Immature natural killer cell (primary cell): ENCODE results near the gene MAPK8IP2. TPM values are rescaled to one million over a fixed set of nuclear protein-coding genes. Genes with fewer than 3 reads are reported as not detected.

Source experiments
- DNase-seq, 3 donors: peaks; one replicate each; pipeline ENCODE4 v3.0.0; 2022; ENCODE audit warnings: mixed read lengths in 1 of 3
- H3K27ac Mint-ChIP-seq, 6 donors: one replicate each; pipeline ENCODE4 v1.8.0; 2020; ENCODE audit warnings: mixed read lengths in 6 of 6, mild to moderate bottlenecking in 5 of 6, inconsistent platforms in 4 of 6, moderate library complexity in 3 of 6
- H3K27me3 Mint-ChIP-seq, 3 donors: one replicate each; pipeline ENCODE4 v1.8.0; 2020 to 2021; ENCODE audit warnings: low read depth in 3 of 3, mild to moderate bottlenecking in 3 of 3, mixed read lengths in 3 of 3, moderate library complexity in 3 of 3, inconsistent platforms in 1 of 3
- H3K36me3 Mint-ChIP-seq, 3 donors: one replicate each; pipeline ENCODE4 v1.8.0; 2020; ENCODE audit warnings: mixed read lengths in 3 of 3, inconsistent platforms in 2 of 3, mild to moderate bottlenecking in 2 of 3
- H3K4me1 Mint-ChIP-seq, 2 donors: one replicate each; pipeline ENCODE4 v1.8.0; 2020; ENCODE audit warnings: inconsistent platforms in 2 of 2, mild to moderate bottlenecking in 2 of 2, mixed read lengths in 2 of 2, moderate library complexity in 1 of 2
- H3K4me3 Mint-ChIP-seq, 5 donors: one replicate each; pipeline ENCODE4 v1.8.0; 2020; ENCODE audit warnings: mild to moderate bottlenecking in 5 of 5, mixed read lengths in 5 of 5, inconsistent platforms in 3 of 5, moderate library complexity in 3 of 5
- H3K9me3 Mint-ChIP-seq, 6 donors: one replicate each; pipeline ENCODE4 v1.8.0; 2020; ENCODE audit warnings: mild to moderate bottlenecking in 6 of 6, mixed read lengths in 6 of 6, inconsistent platforms in 4 of 6, moderate library complexity in 3 of 6
- polyA plus RNA-seq, 3 donors: library from polyadenylated mRNA; unstranded; fragments of 300-500 nt; fragmentation: Illumina TruSeq; gene quantifications; one replicate each; pipeline ENCODE4 v1.2.3, GENCODE V29; 2021

Gene MAPK8IP2
- polyA plus RNA-seq, 3 donors from 2014 or later: not detected

DNA sequence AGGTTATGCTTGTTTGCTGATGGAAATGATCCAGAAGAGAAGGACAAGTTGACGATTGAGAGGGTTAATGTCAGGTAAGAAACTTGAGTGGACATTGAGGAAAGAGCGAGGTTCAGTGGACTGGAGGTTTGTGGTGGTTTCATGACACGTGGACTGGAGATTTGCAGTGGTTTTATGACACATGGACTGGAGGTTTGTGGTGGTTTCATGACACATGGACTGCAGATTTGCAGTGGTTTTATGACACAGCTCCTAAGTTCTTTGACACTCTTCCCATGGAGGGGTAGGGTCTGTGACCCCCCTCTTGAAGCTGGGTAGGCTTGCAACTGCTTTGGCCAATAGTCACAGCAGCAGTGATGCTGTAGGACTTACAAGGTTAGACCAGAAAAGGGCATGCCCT is 5.4 kb upstream of the MAPK8IP2 start:
- H3K27me3 Mint-ChIP-seq: peaks cover 8 to 20% (median 13%) of the 10 kb centered on the region in 3 donors
- no peak overlapping the region for H3K27ac Mint-ChIP-seq
- no peaks in the 10 kb centered on the region for H3K9me3 Mint-ChIP-seq
- H3K36me3 Mint-ChIP-seq: peaks cover 6 to 28% (median 18%) of the 10 kb centered on the region in 3 donors
- H3K4me3 Mint-ChIP-seq: no peak overlapping the region
- H3K4me1 Mint-ChIP-seq: peaks cover 0 to 6% of the 10 kb centered on the region in 2 donors
- no peak for DNase-seq

DNA sequence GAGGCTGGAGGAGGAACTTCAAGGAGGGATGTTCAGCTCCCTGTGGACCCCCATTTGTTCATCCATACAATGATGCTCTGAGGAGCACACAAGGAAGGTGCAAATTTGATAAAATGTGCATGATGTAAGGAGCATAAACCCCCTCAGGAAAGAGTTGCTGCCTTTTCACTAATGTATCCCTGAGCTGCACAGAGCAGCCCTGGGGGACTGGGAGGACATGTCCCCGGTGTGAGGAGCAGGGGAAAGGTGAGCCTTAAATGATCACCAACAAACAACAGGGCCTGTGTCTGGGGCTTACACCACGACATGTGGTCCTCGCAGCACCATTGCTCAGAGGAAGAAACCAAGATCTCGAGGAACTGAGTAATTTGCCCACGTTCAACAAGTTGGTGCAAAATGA is 3.5 kb upstream of the MAPK8IP2 start:
- Mint-ChIP-seq H3K27ac (no peak overlapping the region), H3K4me3 (no peak overlapping the region), H3K9me3 (peaks cover 0 to 1% (median 0%) of the 10 kb centered on the region in 6 donors), H3K27me3 (peaks cover 13 to 27% (median 19%) of the 10 kb centered on the region in 3 donors), H3K4me1 (peaks cover 7 to 10% of the 10 kb centered on the region in 2 donors), H3K36me3 (peaks cover 11 to 19% (median 18%) of the 10 kb centered on the region in 3 donors)
- DNase-seq: no peak

DNA sequence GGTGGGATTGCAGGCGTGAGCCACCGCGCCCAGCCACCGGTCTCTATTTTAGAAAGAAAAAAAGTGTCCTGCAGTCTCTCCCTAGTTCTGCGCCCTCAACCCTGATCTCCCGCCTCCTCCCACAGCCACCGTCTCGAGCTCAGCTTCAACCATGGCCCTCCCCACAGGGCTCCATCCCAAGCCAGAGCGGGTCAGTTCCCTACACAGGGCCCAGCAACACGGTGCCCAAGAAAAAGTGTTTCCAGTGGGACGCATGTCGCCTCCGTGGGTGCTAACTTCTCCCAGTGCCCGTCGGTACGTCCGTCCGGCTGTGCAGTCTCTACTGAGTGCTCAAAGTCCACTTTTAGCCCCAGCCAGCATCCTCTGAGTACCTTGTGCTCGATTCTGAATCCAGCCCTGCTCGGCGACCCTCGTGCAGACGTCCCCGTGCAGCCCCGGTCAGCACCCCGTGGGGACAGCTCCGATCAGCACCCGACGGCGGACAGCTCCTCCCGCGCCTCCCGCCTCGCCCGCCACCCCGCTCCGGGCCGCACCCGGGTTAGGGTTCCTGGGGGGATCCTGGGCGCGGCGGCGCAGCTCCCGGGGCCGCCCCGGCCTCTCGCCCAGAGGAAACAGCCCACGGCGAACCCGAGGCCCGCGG is 657 bp upstream of the MAPK8IP2 start:
- Mint-ChIP-seq H3K27ac (no peak overlapping the region), H3K4me3 (peak overlapping the region; percentile 48 to 66 (median 64)), H3K9me3 (peaks cover 0 to 1% (median 0%) of the 10 kb centered on the region in 6 donors), H3K27me3 (peaks cover 24 to 39% (median 25%) of the 10 kb centered on the region in 3 donors), H3K4me1 (peaks cover 10 to 15% of the 10 kb centered on the region in 2 donors), H3K36me3 (peaks cover 12 to 16% (median 14%) of the 10 kb centered on the region in 3 donors)
- peak; percentile 59 to 65 (median 63) for DNase-seq

DNA sequence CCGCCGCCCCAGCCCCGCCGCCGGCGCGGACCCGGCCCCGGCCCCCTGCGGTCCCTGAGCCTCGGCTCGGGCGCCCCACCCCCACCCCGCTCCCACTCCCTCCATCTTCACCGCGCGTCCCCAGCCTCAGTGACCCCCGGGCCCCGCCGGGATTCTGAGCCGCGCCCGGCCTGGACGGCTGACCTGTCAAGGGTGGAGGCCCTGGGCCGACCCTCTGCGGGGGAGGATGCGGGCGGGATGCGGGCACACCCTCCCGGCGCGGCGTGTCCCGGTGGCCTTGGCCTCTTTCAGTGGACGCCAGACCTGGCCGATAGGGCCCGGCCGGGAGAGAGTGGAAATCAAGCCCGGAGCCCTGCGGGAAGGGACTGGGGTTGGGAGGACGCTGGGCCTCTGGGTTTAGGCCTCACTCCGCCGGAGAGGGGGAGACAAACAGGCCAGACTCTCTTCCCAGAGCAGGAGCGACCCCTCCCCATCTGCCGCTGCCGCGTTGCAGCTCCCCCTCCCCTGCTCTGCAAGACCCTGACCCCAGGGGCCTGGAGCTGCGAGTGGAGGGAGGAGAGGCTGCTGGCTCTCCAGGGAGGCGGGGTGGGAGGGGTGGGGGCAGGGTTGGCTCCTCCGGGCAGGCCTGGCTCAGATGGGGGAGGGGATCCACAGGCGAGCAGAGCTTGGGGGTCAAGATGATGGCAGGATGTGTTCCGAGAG is 525 bp downstream of the MAPK8IP2 start:
- DNase-seq: no peak
- H3K36me3 Mint-ChIP-seq: peaks cover 12 to 16% (median 14%) of the 10 kb centered on the region in 3 donors
- peaks cover 0 to 1% (median 0%) of the 10 kb centered on the region in 6 donors for H3K9me3 Mint-ChIP-seq
- H3K27ac Mint-ChIP-seq: no peak overlapping the region
- peak overlapping the region in 4 of 5 donors; percentile 71 to 86 (median 78) for H3K4me3 Mint-ChIP-seq
- H3K4me1 Mint-ChIP-seq: peaks cover 10 to 15% of the 10 kb centered on the region in 2 donors
- H3K27me3 Mint-ChIP-seq: peaks cover 25 to 39% (median 26%) of the 10 kb centered on the region in 3 donors

DNA sequence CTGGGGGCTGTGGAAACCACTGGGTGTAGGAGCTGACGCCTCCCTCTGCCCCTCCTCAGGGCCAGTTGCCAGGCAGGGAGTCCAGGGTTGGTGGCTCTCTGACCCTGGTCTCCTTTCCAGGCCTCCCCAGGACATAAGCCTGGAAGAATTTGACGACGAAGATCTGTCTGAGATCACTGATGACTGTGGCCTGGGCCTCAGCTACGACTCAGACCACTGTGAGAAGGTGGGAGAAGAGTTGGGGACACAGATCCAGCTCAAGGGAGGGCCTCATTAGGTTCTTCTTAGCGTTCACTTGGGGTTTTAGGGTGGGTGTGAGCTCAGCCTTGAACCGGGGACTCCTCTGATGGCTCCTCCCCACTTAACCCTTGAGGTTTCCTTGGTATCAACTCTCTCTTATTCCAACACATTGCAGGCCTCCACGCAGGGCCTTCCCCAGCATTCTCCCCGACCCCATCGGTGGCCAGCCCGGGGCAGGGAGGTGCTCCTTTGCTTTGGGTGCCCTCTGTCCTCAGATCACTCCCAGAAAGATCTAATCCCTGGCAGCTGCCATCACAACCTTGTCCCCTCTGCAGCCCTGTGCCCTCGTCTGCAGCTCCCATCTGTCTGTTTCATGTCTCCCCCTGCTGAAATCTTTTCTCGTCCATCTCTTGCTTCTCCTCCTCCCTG is 1.2 kb downstream of the MAPK8IP2 start:
- Mint-ChIP-seq H3K4me3 (peak overlapping the region; percentile 65 to 86 (median 75)), H3K27me3 (peaks cover 23 to 39% (median 28%) of the 10 kb centered on the region in 3 donors), H3K4me1 (peaks cover 10 to 15% of the 10 kb centered on the region in 2 donors), H3K27ac (no peak overlapping the region), H3K36me3 (peaks cover 7 to 11% (median 10%) of the 10 kb centered on the region in 3 donors), H3K9me3 (peaks cover 0 to 1% (median 0%) of the 10 kb centered on the region in 6 donors)
- DNase-seq: no peak

DNA sequence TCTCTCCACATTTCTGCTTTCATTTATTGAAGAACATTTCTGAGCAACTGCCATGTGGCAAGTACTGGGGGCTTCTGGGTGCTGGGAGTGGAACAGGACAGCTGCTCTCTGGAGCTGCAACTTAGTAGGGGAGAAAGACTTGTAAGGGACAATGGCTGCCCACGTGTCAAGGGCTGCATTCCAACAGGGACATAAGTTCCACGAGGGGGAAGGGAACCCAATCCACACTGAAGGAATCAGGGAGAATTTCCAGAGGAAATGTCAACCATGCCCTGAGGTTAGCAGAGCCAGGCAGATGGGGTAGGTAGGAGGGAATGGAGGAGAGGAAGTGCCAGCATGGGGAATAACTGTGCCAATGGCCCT is 1.7 kb downstream of the MAPK8IP2 start:
- Mint-ChIP-seq H3K4me1 (peaks cover 10 to 15% of the 10 kb centered on the region in 2 donors), H3K27me3 (peaks cover 24 to 39% (median 28%) of the 10 kb centered on the region in 3 donors), H3K27ac (no peak overlapping the region), H3K36me3 (peaks cover 6 to 7% (median 6%) of the 10 kb centered on the region in 3 donors), H3K9me3 (peaks cover 0 to 1% (median 0%) of the 10 kb centered on the region in 6 donors), H3K4me3 (peak overlapping the region; percentile 2 to 86 (median 65))
- no peak for DNase-seq

DNA sequence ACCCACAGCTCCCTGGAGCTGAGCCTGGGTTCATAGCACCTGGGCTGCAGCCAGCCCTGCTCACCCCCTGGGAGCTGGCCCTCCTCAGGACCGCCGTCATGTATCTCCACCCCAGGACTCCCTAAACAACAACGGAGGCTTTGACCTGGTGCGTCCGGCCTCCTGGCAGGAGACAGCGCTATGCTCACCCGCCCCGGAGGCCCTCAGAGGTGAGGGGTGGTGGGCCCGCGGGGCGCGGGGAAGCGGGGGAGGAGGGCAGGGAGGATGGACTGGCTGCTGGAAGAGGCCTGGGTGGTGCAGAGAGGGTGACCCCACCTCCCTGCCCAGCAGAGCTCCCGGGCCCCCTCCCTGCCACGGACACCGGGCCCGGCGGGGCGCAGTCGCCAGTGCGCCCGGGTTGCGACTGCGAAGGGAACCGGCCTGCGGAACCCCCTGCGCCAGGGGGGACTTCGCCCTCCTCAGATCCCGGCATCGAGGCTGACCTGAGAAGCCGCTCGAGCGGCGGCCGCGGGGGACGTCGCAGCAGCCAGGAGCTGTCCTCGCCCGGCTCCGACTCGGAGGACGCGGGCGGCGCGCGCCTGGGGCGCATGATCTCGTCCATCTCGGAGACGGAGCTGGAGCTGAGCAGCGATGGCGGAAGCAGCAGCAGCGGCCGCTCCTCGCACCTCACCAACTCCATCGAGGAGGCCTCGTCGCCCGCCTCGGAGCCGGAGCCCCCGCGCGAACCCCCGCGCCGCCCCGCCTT is 3.1 kb downstream of the MAPK8IP2 start:
- H3K27ac Mint-ChIP-seq: no peak overlapping the region

DNA sequence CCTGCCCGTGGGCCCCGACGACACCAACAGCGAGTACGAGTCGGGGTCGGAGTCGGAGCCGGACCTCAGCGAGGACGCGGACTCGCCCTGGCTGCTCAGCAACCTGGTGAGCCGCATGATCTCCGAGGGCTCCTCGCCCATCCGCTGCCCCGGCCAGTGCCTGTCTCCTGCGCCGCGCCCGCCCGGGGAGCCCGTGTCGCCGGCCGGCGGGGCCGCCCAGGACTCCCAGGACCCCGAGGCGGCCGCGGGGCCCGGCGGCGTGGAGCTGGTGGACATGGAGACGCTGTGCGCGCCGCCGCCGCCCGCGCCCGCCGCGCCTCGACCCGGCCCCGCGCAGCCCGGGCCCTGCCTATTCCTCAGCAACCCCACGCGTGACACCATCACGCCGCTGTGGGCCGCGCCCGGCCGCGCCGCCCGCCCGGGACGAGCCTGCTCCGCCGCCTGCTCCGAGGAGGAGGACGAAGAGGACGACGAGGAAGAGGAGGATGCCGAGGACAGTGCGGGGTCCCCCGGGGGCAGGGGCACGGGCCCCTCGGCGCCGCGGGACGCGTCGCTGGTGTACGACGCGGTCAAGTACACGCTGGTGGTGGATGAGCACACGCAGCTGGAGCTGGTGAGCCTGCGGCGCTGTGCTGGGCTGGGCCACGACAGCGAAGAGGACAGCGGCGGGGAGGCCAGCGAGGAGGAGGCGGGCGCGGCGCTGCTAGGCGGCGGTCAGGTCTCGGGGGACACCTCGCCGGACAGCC is 3.8 kb downstream of the MAPK8IP2 start:
- peaks cover 0 to 6% (median 3%) of the 10 kb centered on the region in 3 donors for H3K36me3 Mint-ChIP-seq
- peaks cover 0 to 1% (median 0%) of the 10 kb centered on the region in 6 donors for H3K9me3 Mint-ChIP-seq
- no peak overlapping the region for H3K27ac Mint-ChIP-seq
- no peak overlapping the region for H3K4me3 Mint-ChIP-seq
- H3K27me3 Mint-ChIP-seq: peaks cover 20 to 26% (median 26%) of the 10 kb centered on the region in 3 donors
- H3K4me1 Mint-ChIP-seq: peaks cover 10 to 15% of the 10 kb centered on the region in 2 donors
- no peak for DNase-seq

More for the DNA sequence above, 3.1 kb downstream of the MAPK8IP2 start:
- no peak overlapping the region for H3K4me3 Mint-ChIP-seq
- peaks cover 0 to 1% (median 0%) of the 10 kb centered on the region in 6 donors for H3K9me3 Mint-ChIP-seq
- peaks cover 0 to 6% (median 3%) of the 10 kb centered on the region in 3 donors for H3K36me3 Mint-ChIP-seq
- H3K27me3 Mint-ChIP-seq: peaks cover 22 to 29% (median 28%) of the 10 kb centered on the region in 3 donors
- no peak for DNase-seq
- H3K4me1 Mint-ChIP-seq: peaks cover 10 to 15% of the 10 kb centered on the region in 2 donors

DNA sequence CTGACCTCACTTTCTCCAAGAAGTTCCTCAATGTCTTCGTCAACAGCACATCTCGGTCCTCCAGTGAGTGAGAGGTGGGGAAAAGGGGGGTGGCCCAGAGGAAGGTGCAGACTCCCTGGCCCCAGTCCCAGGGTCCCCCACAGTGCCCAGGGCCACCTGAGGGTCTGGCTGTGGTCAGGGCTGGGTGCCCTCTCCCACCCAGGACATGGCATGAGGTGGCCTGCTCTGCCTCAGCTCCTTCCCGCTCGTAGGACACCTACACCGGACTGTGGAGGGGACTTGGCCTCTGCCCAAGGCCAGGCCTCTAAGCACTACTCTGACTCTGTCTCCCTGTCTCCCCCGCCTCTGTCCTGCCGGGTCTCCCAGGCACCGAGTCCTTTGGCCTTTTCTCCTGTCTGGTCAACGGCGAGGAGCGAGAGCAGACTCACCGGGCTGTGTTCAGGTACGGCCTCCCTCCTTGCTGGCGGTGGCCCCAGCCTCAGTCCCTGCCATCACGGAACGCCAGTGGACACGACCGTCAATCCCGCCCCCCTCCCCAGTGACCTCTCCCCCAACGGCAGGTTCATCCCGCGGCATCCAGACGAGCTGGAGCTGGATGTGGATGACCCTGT is 4.5 kb downstream of the MAPK8IP2 start:
- no peak overlapping the region for H3K27ac Mint-ChIP-seq
- H3K4me3 Mint-ChIP-seq: no peak overlapping the region
- DNase-seq: no peak
- H3K4me1 Mint-ChIP-seq: peaks cover 9 to 10% of the 10 kb centered on the region in 2 donors
- H3K27me3 Mint-ChIP-seq: peaks cover 15 to 23% (median 22%) of the 10 kb centered on the region in 3 donors
- H3K9me3 Mint-ChIP-seq: peaks cover 0 to 1% (median 0%) of the 10 kb centered on the region in 6 donors
- H3K36me3 Mint-ChIP-seq: peaks cover 0 to 6% (median 3%) of the 10 kb centered on the region in 3 donors

DNA sequence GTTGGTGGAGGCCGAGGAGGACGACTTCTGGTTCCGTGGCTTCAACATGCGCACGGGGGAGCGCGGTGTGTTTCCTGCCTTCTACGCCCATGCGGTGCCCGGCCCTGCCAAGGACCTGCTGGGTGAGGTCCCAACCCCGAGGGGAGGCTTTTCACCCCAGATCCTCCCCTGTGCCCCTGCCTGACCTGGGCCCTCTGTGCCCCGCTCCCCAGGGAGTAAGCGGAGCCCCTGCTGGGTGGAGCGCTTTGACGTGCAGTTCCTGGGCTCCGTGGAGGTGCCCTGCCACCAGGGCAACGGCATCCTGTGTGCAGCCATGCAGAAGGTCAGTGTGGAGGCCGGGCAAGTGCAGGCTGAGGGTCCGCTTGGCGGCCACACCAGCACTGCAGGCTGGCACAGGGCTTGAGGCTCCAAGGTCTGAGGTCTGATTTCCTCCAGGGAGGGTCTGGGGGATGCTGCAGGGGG is 5.1 kb downstream of the MAPK8IP2 start:
- Mint-ChIP-seq H3K27ac (no peak overlapping the region), H3K9me3 (peaks cover 0 to 1% (median 0%) of the 10 kb centered on the region in 6 donors), H3K4me3 (no peak overlapping the region), H3K27me3 (peaks cover 15 to 25% (median 23%) of the 10 kb centered on the region in 3 donors), H3K4me1 (peaks cover 9 to 10% of the 10 kb centered on the region in 2 donors), H3K36me3 (peaks cover 0 to 6% (median 3%) of the 10 kb centered on the region in 3 donors)
- no peak for DNase-seq

DNA sequence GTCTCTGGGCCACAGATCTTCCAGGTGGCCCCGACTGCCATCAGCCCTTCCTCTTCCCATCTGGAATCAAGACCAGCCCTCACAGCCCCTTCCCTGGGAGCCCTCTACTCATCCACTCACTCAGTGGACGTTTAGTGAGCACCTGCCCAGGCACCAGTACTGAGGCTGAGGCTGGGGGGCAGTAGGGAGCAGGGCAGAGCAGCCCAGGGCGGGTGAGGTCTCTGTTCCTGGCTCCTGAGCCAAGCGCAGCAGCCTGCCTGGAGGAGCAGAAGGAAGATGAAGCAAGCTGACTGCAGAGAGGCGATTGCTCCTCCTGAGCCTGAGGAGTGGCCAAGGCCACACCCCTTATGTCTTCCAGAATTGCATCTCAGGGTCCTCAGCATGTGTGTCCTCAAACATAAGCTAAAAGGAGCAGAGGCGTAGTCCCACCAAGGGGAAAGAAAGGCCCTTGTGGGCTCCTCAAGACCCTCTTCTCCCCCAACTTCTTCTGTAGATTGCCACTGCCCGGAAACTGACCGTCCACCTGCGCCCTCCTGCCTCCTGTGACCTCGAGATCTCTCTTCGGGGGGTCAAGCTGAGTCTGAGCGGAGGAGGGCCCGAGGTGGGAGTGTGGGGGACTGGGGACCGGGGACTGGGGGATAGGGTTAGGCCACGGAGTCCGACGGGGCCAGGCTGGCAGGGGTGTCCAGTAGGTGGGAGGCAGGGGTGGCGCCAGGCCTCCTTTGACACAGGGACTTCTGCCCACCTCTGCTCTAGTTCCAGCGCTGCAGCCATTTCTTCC is 5.8 kb downstream of the MAPK8IP2 start:
- Mint-ChIP-seq H3K4me1 (peaks cover 9 to 10% of the 10 kb centered on the region in 2 donors), H3K9me3 (peaks cover 0 to 1% (median 0%) of the 10 kb centered on the region in 6 donors), H3K27ac (no peak overlapping the region), H3K4me3 (no peak overlapping the region), H3K27me3 (peaks cover 15 to 28% (median 23%) of the 10 kb centered on the region in 3 donors), H3K36me3 (peaks cover 0 to 6% (median 3%) of the 10 kb centered on the region in 3 donors)
- no peak for DNase-seq
